ENCODE results near the gene SPAM1.
A peak's percentile ranks its signal among the peaks of the same experiment; 100 is the strongest.
"Not testable (repeated sequence)": the region's sequence is repeated elsewhere in the genome, so short reads cannot be mapped to it uniquely, and the experiment has no call there.

The SPAM1 gene

DNA sequence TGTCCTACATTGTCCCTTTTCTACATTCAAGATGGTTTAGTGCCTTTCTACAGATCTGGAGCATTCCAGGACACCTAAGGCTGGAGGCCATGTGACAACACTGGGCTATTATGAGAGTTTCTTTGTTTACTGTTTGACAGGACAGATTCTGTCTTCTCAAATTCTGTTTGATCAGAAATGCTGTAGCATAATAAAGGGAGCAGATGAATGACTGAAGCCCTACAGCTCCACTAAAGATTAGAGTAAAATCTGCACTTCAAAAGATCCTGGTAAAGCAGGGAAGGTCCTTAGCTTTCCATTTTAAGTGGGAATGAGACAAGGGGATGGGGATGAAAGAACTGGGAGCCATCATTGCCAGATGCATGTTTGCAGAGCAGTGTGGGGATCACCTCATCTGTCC, 69.4 kb downstream of the SPAM1 start:
- H3K4me2 ChIP-seq (ENCODE audit: low read length) = no peak overlapping the region
- no peak for DNase-seq
- no peak overlapping the region for H4K5ac ChIP-seq (ENCODE audit: low read length)
- H3K27me3 ChIP-seq (ENCODE audit: insufficient read depth, low read length, poor library complexity) = no peaks in the 10 kb centered on the region
- no peaks in the 10 kb centered on the region for H3K79me1 ChIP-seq (ENCODE audit: low read length)
- H3K18ac ChIP-seq (ENCODE audit: low read length) = no peak overlapping the region
- H2BK120ac ChIP-seq (ENCODE audit: low read depth, low read length) = no peak overlapping the region
- H3K56ac ChIP-seq (ENCODE audit: low read length) = no peak overlapping the region
- H3K4me1 ChIP-seq (ENCODE audit: control insufficient read depth, low read depth, low read length) = no peaks in the 10 kb centered on the region
- H2BK5ac ChIP-seq (ENCODE audit: low read length) = no peak overlapping the region
- no peak overlapping the region for H2BK15ac ChIP-seq (replicated peaks; ENCODE audit: low read depth)
- no peaks in the 10 kb centered on the region for H3K79me2 ChIP-seq (ENCODE audit: control insufficient read depth, insufficient read depth, low read length)
- H3K4ac ChIP-seq (ENCODE audit: low read depth, low read length) = no peak overlapping the region
- H4K8ac ChIP-seq (ENCODE audit: low read depth, low read length) = no peak overlapping the region
- H3K4me3 ChIP-seq (ENCODE audit: low read length) = no peak overlapping the region
- H3K9ac ChIP-seq (ENCODE audit: low read length) = no peak overlapping the region
- no peak overlapping the region for H3K23ac ChIP-seq (ENCODE audit: low read length)
- H3K27ac ChIP-seq (ENCODE audit: low read depth, low read length) = no peak overlapping the region
- no peak overlapping the region for H2AK5ac ChIP-seq (ENCODE audit: low read length)
- H3K36me3 ChIP-seq (ENCODE audit: control insufficient read depth, insufficient read depth, low read length) = no peaks in the 10 kb centered on the region

DNA sequence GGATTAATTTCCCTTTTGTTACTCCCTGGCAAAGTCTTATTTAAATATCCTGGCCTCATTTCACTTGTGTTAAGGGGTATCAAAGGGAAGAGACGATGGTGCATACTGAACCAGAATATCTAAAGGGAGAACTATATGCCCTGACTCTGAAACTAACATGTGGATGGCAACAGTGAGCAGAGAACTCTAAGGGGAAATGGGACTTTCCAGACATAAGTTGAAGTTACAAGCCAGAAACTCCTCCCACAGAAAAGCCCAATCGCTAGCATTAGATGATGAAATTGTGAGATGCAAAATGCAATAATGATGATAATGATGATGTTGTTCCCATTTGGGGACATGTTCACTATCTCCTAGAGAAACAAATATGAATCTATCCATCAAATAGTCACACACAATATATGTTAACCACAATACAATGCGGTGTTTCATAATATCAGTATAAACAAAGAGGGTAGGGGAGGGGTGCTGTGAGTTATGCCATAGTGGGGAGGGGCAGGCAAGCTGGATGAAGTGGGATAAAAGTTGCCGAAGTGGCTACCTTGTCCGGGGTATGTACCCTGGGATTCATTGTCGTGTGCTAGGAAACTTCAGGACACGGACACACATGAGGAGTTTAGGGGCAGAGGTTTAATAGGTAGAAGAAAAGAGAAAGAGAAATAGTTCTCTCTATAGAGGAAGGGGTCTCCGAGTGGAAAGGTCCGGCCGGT, 70.7 kb downstream of the SPAM1 start:
- no peak overlapping the region for H2BK120ac ChIP-seq (ENCODE audit: low read depth, low read length)
- DNase-seq = no peak
- no peak overlapping the region for H3K4me3 ChIP-seq (ENCODE audit: low read length)
- no peak overlapping the region for H3K4me2 ChIP-seq (ENCODE audit: low read length)
- no peak overlapping the region for H2BK15ac ChIP-seq (replicated peaks; ENCODE audit: low read depth)
- no peaks in the 10 kb centered on the region for H3K79me2 ChIP-seq (ENCODE audit: control insufficient read depth, insufficient read depth, low read length)
- no peaks in the 10 kb centered on the region for H3K79me1 ChIP-seq (ENCODE audit: low read length)
- no peak overlapping the region for H3K23ac ChIP-seq (ENCODE audit: low read length)
- no peaks in the 10 kb centered on the region for H3K4me1 ChIP-seq (ENCODE audit: control insufficient read depth, low read depth, low read length)
- no peak overlapping the region for H3K9ac ChIP-seq (ENCODE audit: low read length)
- H3K27ac ChIP-seq (ENCODE audit: low read depth, low read length) = no peak overlapping the region
- H3K27me3 ChIP-seq (ENCODE audit: insufficient read depth, low read length, poor library complexity) = no peaks in the 10 kb centered on the region
- H3K56ac ChIP-seq (ENCODE audit: low read length) = no peak overlapping the region
- no peak overlapping the region for H2AK5ac ChIP-seq (ENCODE audit: low read length)
- H2BK5ac ChIP-seq (ENCODE audit: low read length) = no peak overlapping the region
- no peaks in the 10 kb centered on the region for H3K36me3 ChIP-seq (ENCODE audit: control insufficient read depth, insufficient read depth, low read length)
- H3K18ac ChIP-seq (ENCODE audit: low read length) = no peak overlapping the region
- H4K5ac ChIP-seq (ENCODE audit: low read length) = no peak overlapping the region
- no peak overlapping the region for H4K8ac ChIP-seq (ENCODE audit: low read depth, low read length)
- no CpG with 5 or more reads among the region's 10 CpGs for WGBS (ENCODE audit: extremely low coverage, insufficient coverage, low lambda C conversion rate)
- no peak overlapping the region for H3K4ac ChIP-seq (ENCODE audit: low read depth, low read length)

DNA sequence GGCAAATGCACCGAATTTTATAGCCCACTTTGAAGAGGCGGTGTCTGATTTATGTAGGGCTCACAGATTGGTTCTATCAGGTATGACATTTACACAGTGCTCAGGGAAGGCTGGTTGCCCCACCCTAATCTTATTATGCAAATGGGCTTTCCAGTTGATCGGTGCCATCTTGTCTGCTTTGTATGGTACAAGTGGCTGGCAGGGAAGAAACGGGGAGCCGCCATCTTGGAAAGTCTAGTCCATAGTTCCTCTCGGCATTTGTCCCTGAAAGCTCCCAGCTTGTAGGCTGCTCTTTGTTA, 71.2 kb downstream of the SPAM1 start:
- Histone ChIP-seq H3K79me2 (ENCODE audit: control insufficient read depth, insufficient read depth, low read length) (no peaks in the 10 kb centered on the region), H3K27me3 (ENCODE audit: insufficient read depth, low read length, poor library complexity) (no peaks in the 10 kb centered on the region), H4K5ac (ENCODE audit: low read length) (no peak overlapping the region), H3K4me1 (ENCODE audit: control insufficient read depth, low read depth, low read length) (no peaks in the 10 kb centered on the region), H3K56ac (ENCODE audit: low read length) (no peak overlapping the region), H3K4me2 (ENCODE audit: low read length) (no peak overlapping the region), H4K8ac (ENCODE audit: low read depth, low read length) (no peak overlapping the region), H3K18ac (ENCODE audit: low read length) (no peak overlapping the region), H3K4ac (ENCODE audit: low read depth, low read length) (no peak overlapping the region), H3K36me3 (ENCODE audit: control insufficient read depth, insufficient read depth, low read length) (no peaks in the 10 kb centered on the region), H3K9ac (ENCODE audit: low read length) (no peak overlapping the region), H2BK120ac (ENCODE audit: low read depth, low read length) (no peak overlapping the region), H2BK15ac (replicated peaks; ENCODE audit: low read depth) (no peak overlapping the region), H3K4me3 (ENCODE audit: low read length) (no peak overlapping the region), H3K79me1 (ENCODE audit: low read length) (no peaks in the 10 kb centered on the region), H3K27ac (ENCODE audit: low read depth, low read length) (no peak overlapping the region), H2BK5ac (ENCODE audit: low read length) (no peak overlapping the region), H2AK5ac (ENCODE audit: low read length) (no peak overlapping the region), H3K23ac (ENCODE audit: low read length) (no peak overlapping the region)
- no peak for DNase-seq
- WGBS (ENCODE audit: extremely low coverage, insufficient coverage, low lambda C conversion rate) = no CpG with 5 or more reads among the region's 6 CpGs

DNA sequence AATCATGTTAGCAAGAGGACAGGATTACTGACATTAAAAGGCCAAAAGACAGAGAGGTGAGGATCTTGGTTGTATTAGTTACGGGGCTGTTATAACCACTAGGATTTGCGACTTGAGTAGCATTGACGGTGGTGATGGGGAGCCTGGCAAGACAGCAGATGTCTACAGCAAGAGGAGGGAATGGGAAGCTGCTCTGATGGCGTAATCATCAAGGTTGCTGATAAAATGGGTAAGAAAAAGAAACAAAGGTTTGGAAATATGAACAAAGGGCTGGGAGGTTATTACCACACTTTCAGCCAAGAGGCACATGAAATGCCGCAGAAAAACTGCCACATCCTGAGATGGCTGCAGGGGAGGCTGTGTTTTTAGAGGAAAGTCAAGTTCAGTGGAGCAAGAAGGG, 73.9 kb downstream of the SPAM1 start:
- H3K79me2 ChIP-seq (ENCODE audit: control insufficient read depth, insufficient read depth, low read length) = no peaks in the 10 kb centered on the region
- no peak overlapping the region for H3K18ac ChIP-seq (ENCODE audit: low read length)
- H3K4ac ChIP-seq (ENCODE audit: low read depth, low read length) = no peak overlapping the region
- no peak overlapping the region for H3K9ac ChIP-seq (ENCODE audit: low read length)
- H3K4me3 ChIP-seq (ENCODE audit: low read length) = no peak overlapping the region
- no peaks in the 10 kb centered on the region for H3K27me3 ChIP-seq (ENCODE audit: insufficient read depth, low read length, poor library complexity)
- no peak overlapping the region for H3K4me2 ChIP-seq (ENCODE audit: low read length)
- H3K23ac ChIP-seq (ENCODE audit: low read length) = no peak overlapping the region
- H2BK5ac ChIP-seq (ENCODE audit: low read length) = no peak overlapping the region
- H3K36me3 ChIP-seq (ENCODE audit: control insufficient read depth, insufficient read depth, low read length) = no peaks in the 10 kb centered on the region
- no peak overlapping the region for H2AK5ac ChIP-seq (ENCODE audit: low read length)
- no peak overlapping the region for H4K5ac ChIP-seq (ENCODE audit: low read length)
- H4K8ac ChIP-seq (ENCODE audit: low read depth, low read length) = no peak overlapping the region
- no peak overlapping the region for H3K27ac ChIP-seq (ENCODE audit: low read depth, low read length)
- H2BK15ac ChIP-seq (replicated peaks; ENCODE audit: low read depth) = peak overlapping the region; percentile 37
- no CpG with 5 or more reads among the region's 5 CpGs for WGBS (ENCODE audit: extremely low coverage, insufficient coverage, low lambda C conversion rate)
- DNase-seq = no peak
- no peak overlapping the region for H2BK120ac ChIP-seq (ENCODE audit: low read depth, low read length)
- no peaks in the 10 kb centered on the region for H3K4me1 ChIP-seq (ENCODE audit: control insufficient read depth, low read depth, low read length)
- H3K56ac ChIP-seq (ENCODE audit: low read length) = no peak overlapping the region
- no peaks in the 10 kb centered on the region for H3K79me1 ChIP-seq (ENCODE audit: low read length)

- no peak overlapping the region for H2BK15ac ChIP-seq (replicated peaks; ENCODE audit: low read depth)
- H3K79me1 ChIP-seq (ENCODE audit: low read length) = no peaks in the 10 kb centered on the region
- H4K8ac ChIP-seq (ENCODE audit: low read depth, low read length) = no peak overlapping the region
- H3K4me3 ChIP-seq (ENCODE audit: low read length) = no peak overlapping the region
- H3K18ac ChIP-seq (ENCODE audit: low read length) = no peak overlapping the region
- no peak overlapping the region for H3K4me2 ChIP-seq (ENCODE audit: low read length)
- H3K9ac ChIP-seq (ENCODE audit: low read length) = no peak overlapping the region
- H3K23ac ChIP-seq (ENCODE audit: low read length) = no peak overlapping the region
- no peaks in the 10 kb centered on the region for H3K36me3 ChIP-seq (ENCODE audit: control insufficient read depth, insufficient read depth, low read length)
- no peak overlapping the region for H3K56ac ChIP-seq (ENCODE audit: low read length)
- no peaks in the 10 kb centered on the region for H3K27me3 ChIP-seq (ENCODE audit: insufficient read depth, low read length, poor library complexity)
- H2AK5ac ChIP-seq (ENCODE audit: low read length) = no peak overlapping the region
- H2BK5ac ChIP-seq (ENCODE audit: low read length) = no peak overlapping the region
- no peak overlapping the region for H4K5ac ChIP-seq (ENCODE audit: low read length)
- H3K4me1 ChIP-seq (ENCODE audit: control insufficient read depth, low read depth, low read length) = no peaks in the 10 kb centered on the region
- DNase-seq = no peak
- 100% methylated on average over 2 of the region's 3 CpGs for WGBS (ENCODE audit: extremely low coverage, insufficient coverage, low lambda C conversion rate)
- no peaks in the 10 kb centered on the region for H3K79me2 ChIP-seq (ENCODE audit: control insufficient read depth, insufficient read depth, low read length)
- no peak overlapping the region for H3K4ac ChIP-seq (ENCODE audit: low read depth, low read length)
- no peak overlapping the region for H3K27ac ChIP-seq (ENCODE audit: low read depth, low read length)
- H2BK120ac ChIP-seq (ENCODE audit: low read depth, low read length) = no peak overlapping the region
Measured at GRCh38 chr7:123999703-124000102, 74.7 kb downstream of the SPAM1 start.

DNA sequence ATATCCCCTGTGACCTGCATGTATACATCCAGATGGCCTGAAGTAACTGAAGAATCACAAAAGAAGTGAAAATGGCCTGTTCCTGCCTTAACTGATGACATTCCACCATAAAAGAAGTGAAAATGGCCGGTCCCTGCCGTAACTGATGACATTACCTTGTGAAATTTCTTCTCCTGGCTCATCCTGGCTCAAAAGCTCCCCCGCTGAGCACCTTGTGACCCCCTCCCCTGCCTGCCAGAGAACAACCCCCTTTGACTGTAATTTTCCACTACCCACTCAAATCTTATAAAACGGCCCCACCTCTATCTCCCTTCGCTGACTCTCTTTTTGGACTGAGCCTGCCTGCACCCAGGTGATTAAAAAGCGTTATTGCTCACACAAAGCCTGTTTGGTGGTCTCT, 83.3 kb downstream of the SPAM1 start:
- Histone ChIP-seq H3K4ac (ENCODE audit: low read depth, low read length) (peak overlapping the region; percentile 31), H2BK15ac (replicated peaks; ENCODE audit: low read depth) (peak overlapping the region; percentile 65), H3K27ac (ENCODE audit: low read depth, low read length) (peak overlapping the region; percentile 83), H3K56ac (ENCODE audit: low read length) (peak overlapping the region; percentile 63), H2BK5ac (ENCODE audit: low read length) (peak overlapping the region; percentile 47), H3K9ac (ENCODE audit: low read length) (peak overlapping the region; percentile 35), H2BK120ac (ENCODE audit: low read depth, low read length) (peak overlapping the region; percentile 69)
- WGBS (ENCODE audit: extremely low coverage, insufficient coverage, low lambda C conversion rate) = no CpG with 5 or more reads among the region's 6 CpGs
- not testable (repeated sequence) for H3K4me1 ChIP-seq (ENCODE audit: control insufficient read depth, low read depth, low read length); H3K36me3 ChIP-seq (ENCODE audit: control insufficient read depth, insufficient read depth, low read length); H3K4me3 ChIP-seq (ENCODE audit: low read length); H3K4me2 ChIP-seq (ENCODE audit: low read length); H3K79me1 ChIP-seq (ENCODE audit: low read length); H2AK5ac ChIP-seq (ENCODE audit: low read length); H3K79me2 ChIP-seq (ENCODE audit: control insufficient read depth, insufficient read depth, low read length); H3K23ac ChIP-seq (ENCODE audit: low read length); H3K18ac ChIP-seq (ENCODE audit: low read length); H4K8ac ChIP-seq (ENCODE audit: low read depth, low read length); H3K27me3 ChIP-seq (ENCODE audit: insufficient read depth, low read length, poor library complexity); H4K5ac ChIP-seq (ENCODE audit: low read length)
- peak; percentile 76 for DNase-seq
